ENCODE results near the gene BCAR1.
"Not testable (repeated sequence)": the region's sequence is repeated elsewhere in the genome, so short reads cannot be mapped to it uniquely, and the experiment has no call there.

Gene BCAR1

DNA sequence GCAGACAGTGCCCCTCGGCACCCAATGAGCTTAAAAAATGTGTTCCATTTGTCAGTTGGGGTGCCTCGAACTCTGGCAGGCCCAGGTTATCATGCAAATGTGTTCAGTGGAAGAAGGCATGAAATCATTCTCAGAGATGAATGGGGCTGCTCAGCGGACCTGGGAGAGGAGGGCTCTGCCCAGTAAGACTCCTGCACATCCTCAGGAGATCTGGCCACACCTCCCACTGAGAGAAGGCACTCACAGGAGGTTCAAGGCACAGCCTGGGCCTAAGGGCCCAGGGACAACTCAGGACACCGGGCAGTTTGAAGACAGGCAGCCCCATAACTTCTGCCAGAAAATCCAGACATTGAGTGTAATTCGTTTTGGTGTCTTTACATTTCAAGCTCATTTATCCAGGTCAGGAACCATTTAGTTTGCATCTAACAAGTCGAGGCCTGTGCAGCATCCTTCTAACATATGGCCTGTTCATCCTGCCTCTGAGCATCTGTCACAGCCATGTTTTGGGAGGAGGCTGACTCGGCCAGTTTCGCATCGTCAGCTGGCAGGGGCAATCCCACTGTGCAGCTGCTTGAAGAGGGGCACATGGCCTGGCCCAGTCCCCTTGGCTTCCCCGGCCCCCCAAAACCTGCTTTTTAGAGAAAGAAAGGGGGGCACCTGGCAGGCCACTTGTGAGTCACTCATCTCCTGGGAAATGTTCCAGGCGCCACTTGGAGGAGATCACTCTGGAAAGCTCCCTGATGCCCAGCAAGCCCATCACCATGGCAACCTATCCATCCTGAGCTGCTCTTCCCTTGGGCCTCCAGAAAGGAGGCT is 31.2 kb upstream of the BCAR1 start:
- no peak for DNase-seq (ENCODE audit: low read depth in 1 of 2, low spot score in 1 of 2)
- in situ Hi-C loops (cut with HindIII; ENCODE audit: low pct_unique_long_range_greater_than_20kb, low sequenced_read_pairs): no loop called here
- no peak for TF ChIP-seq JUND (IDR thresholded peaks at IDR 0.05; ENCODE audit: low read depth)

DNA sequence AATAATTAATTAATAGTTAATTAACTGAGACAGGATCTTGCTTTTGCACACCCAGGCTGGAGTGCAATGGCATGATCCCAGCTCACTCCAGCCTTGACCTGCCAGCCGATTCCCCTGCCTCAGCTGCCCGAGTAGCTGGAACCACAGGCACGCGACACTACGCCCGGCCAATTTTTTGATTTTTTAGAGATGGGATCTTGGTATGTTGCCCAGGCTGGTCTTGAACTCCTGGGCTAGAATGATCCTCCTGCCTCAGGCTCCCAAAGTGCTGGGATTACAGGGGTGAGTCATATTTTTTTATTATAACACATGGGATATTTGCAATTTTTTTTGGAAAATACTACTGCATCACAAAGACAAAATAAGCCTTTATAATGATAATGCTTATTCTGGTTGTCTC is 30.4 kb upstream of the BCAR1 start:
- in situ Hi-C loops (cut with HindIII; ENCODE audit: low pct_unique_long_range_greater_than_20kb, low sequenced_read_pairs): no loop called here
- DNase-seq (ENCODE audit: low read depth in 1 of 2, low spot score in 1 of 2): no peak
- TF ChIP-seq JUND (IDR thresholded peaks at IDR 0.05; ENCODE audit: low read depth): no peak

DNA sequence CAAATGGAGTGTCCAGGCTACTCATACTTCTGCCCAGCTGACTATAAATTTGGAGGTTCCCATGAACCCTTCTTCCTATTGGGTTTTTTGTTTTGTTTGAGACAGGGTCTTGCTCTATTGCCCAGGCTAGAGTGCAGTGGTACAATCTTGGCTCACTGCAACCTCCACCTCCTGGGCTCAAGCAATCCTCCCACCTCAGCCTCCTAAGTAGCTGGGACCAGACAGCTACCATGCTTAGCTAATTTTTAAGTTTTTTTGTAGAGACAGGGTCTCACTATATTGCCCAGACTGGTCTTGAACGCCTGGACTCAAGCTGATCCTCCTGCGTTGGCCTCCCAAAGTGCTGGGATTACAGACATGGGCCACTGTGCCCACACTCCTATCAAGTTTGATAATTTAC is 29.6 kb upstream of the BCAR1 start:
- in situ Hi-C loops (cut with HindIII; ENCODE audit: low pct_unique_long_range_greater_than_20kb, low sequenced_read_pairs): not testable (repeated sequence)

GRCh38 chr16:75280331-75280804 is 28.9 kb upstream of the BCAR1 start:
- in situ Hi-C loops (cut with HindIII; ENCODE audit: low pct_unique_long_range_greater_than_20kb, low sequenced_read_pairs): no loop called here
- DNase-seq (ENCODE audit: low read depth in 1 of 2, low spot score in 1 of 2): peak in 1 of 2 experiments; percentile 74
- TF ChIP-seq JUND (IDR thresholded peaks at IDR 0.05; ENCODE audit: low read depth): 0 out of 2 replicates have a peak, but pooled peaks have one; percentile 57

More for the DNA sequence above, 29.6 kb upstream of the BCAR1 start:
- not testable (repeated sequence) for DNase-seq (ENCODE audit: low read depth in 1 of 2, low spot score in 1 of 2)

GRCh38 chr16:75279305-75279704 is 27.9 kb upstream of the BCAR1 start:
- in situ Hi-C loops (cut with HindIII; ENCODE audit: low pct_unique_long_range_greater_than_20kb, low sequenced_read_pairs): no loop called here
- TF ChIP-seq JUND (IDR thresholded peaks at IDR 0.05; ENCODE audit: low read depth): no peak
- peak in 1 of 2 experiments; percentile 48 for DNase-seq (ENCODE audit: low read depth in 1 of 2, low spot score in 1 of 2)

GRCh38 chr16:75273054-75273925 is 21.9 kb upstream of the BCAR1 start:
- in situ Hi-C loops (cut with HindIII; ENCODE audit: low pct_unique_long_range_greater_than_20kb, low sequenced_read_pairs): no loop called here
- DNase-seq (ENCODE audit: low read depth in 1 of 2, low spot score in 1 of 2): no peak
- TF ChIP-seq JUND (IDR thresholded peaks at IDR 0.05; ENCODE audit: low read depth): no peak

- DNase-seq (ENCODE audit: low read depth in 1 of 2, low spot score in 1 of 2); in situ Hi-C loops (cut with HindIII; ENCODE audit: low pct_unique_long_range_greater_than_20kb, low sequenced_read_pairs): not testable (repeated sequence)
Observed at GRCh38 chr16:75272629-75273028, 21.2 kb upstream of the BCAR1 start.

- no peak for DNase-seq (ENCODE audit: low read depth in 1 of 2, low spot score in 1 of 2)
- no peak for TF ChIP-seq JUND (IDR thresholded peaks at IDR 0.05; ENCODE audit: low read depth)
- in situ Hi-C loops (cut with HindIII; ENCODE audit: low pct_unique_long_range_greater_than_20kb, low sequenced_read_pairs): no loop called here
Observed at GRCh38 chr16:75272097-75272551, 20.7 kb upstream of the BCAR1 start.

DNA sequence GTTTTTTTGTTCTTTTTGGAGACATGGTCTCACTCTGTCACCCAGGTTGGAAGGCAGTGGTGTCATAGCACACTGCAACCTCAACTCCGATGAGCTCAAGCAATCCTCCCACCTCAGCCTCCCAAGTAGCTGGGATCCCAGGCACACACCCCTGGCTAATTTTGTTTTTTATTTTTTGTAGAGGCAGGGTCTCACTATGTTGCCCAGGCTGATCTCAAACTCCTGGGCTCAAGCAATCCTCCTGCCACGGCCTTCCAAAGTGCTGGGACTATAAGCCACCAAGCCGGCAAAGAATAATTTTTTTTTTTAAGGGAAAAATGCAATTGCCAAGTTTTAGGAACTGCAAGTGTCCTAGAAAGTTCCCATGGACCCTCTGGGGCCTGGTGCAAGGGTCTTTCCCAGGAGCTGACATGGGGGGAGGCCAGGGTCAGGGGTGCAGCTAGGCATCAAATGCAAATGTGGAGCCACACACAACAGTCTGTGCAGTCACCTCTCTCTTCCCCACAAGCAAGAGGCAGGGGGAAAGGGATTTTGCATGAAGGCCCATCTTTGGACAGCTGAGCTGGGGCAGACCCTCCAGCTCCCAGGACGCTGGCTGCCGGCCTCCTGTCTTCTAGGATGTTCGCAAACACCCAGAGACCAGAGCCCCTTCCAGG is 20.1 kb upstream of the BCAR1 start:
- in situ Hi-C loops (cut with HindIII; ENCODE audit: low pct_unique_long_range_greater_than_20kb, low sequenced_read_pairs): no loop called here
- no peak for TF ChIP-seq JUND (IDR thresholded peaks at IDR 0.05; ENCODE audit: low read depth)
- DNase-seq (ENCODE audit: low read depth in 1 of 2, low spot score in 1 of 2): no peak

- DNase-seq (ENCODE audit: low read depth in 1 of 2, low spot score in 1 of 2); in situ Hi-C loops (cut with HindIII; ENCODE audit: low pct_unique_long_range_greater_than_20kb, low sequenced_read_pairs): not testable (repeated sequence)
Observed at GRCh38 chr16:75269358-75269757, 17.9 kb upstream of the BCAR1 start.

GRCh38 chr16:75267631-75268264 is 16.3 kb upstream of the BCAR1 start:
- TF ChIP-seq JUND (IDR thresholded peaks at IDR 0.05; ENCODE audit: low read depth): peak; percentile 86; the same call in 1 of the 2 replicates
- DNase-seq (ENCODE audit: low read depth in 1 of 2, low spot score in 1 of 2): peak; percentile 83 to 89
- in situ Hi-C loops (cut with HindIII; ENCODE audit: low pct_unique_long_range_greater_than_20kb, low sequenced_read_pairs): no loop called here

All from T47D (cell line).